ENCODE results near the gene TXN.

DNA sequence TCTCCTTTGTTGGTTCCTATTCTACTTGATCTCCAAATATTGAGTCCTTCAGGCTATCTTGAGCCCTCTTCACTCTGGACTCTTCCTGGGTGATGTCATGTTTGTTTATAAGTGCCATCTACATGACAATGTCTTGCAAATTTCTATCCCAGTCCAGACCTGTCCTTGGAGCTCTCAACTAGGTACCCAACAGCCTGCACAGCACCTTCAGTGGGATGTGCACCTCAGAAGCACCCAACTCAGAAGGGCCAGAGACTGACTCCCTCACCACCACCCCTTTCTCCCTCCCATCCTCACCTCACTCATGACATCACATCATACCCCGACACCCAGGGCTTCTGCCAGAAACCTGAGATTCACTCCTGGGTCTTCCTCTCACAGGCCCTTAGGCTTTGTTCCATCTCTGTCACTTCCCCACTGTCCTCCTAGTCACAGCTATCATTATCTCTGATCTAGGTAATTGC lies 14.4 kb downstream of the TXN start:
- TF ChIP-seq CTCF (IDR thresholded peaks at IDR 0.05; ENCODE audit: low read depth, low read length) (no peak), POLR2A (IDR thresholded peaks at IDR 0.05; ENCODE audit: extremely low read depth, insufficient read length) (no peak)
